Measurements from ENCODE around the gene IRX4. TPM values are rescaled to one million over a fixed set of nuclear protein-coding genes. Genes with fewer than 3 reads are reported as not detected.
A peak's percentile ranks its signal among the peaks of the same experiment; 100 is the strongest.
"Not testable (repeated sequence)": the region's sequence is repeated elsewhere in the genome, so short reads cannot be mapped to it uniquely, and the experiment has no call there.

Gene IRX4
- total RNA-seq, 6 donors from 2014 or later: 1.7 TPM; not detected in 5

DNA sequence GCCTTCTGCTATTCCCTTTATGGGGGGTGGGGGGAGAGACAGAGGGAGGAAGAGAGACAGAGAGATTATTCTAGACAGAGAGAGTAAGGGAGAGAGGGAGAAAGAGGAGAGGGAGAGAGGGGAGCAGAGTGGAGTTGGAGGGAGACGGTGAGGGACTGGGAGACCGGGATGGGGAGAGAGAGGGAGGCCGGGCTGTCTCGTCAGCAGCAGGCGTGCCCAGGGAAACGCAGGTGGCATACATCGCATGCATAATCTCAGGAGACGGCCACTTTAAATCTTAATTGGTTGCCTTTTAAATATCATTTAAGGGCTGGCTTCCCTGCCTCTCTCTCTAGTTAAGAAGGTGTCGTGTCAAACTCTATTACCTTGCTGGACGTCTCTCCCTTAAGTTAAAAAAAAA lies 8.4 kb downstream of the IRX4 start:
- TF ChIP-seq POLR2A (IDR thresholded peaks at IDR 0.05): no peak
- no peak for TF ChIP-seq CTCF (IDR thresholded peaks at IDR 0.05)
- no peak for TF ChIP-seq POLR2AphosphoS5 (IDR thresholded peaks at IDR 0.05)
- no peak for TF ChIP-seq EP300 (IDR thresholded peaks at IDR 0.05)
- peaks cover 2 to 52% (median 28%) of the 10 kb centered on the region in 4 donors for H3K27me3 ChIP-seq

DNA sequence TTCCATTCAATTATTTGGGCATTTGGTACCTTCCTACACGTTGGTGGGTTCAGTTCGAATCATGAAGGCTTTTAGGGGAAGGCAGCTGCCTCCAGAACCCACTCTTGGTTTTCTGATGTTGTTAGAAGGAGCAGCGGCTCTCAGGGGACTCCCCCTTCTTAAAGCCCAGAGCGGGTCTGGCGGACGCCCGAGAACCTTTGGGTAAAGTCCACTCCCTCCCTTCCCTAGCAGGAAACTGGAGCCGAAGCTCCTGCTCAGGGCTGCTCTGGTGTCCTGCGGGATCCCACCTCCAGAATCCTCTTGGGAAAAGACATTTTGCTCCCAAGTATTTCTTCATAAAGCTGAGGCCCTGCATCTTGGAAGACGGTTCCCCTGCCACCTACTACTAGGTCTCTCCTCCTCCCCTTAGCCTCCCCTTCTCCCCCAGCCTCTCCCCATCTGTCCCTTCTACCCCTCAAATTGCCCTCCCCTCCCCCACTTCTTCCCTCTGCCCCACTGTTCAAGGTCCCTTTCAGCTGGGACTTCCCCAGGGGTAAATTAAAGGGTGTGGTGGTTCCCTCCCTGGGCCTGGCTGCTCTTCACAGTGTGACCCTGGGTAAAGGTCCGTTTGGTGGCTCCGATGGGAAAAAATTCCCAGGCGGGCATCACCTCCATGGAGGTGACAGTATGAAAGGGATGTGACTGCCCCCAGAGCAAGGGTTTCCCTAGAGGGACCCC lies 9.3 kb downstream of the IRX4 start:
- no peak for DNase-seq
- 15 to 28% methylated on average over 13 of the region's 13 CpGs for WGBS, 2 donors
- peaks cover 2 to 46% (median 23%) of the 10 kb centered on the region in 4 donors for H3K27me3 ChIP-seq
- H3K27ac ChIP-seq: no peak overlapping the region
- peaks cover 0 to 30% (median 10%) of the 10 kb centered on the region in 4 donors for H3K4me1 ChIP-seq
- no peaks in the 10 kb centered on the region for H3K9me3 ChIP-seq
- ATAC-seq (ENCODE audit: low FRiP score in 2 of 2): no peak
- no peak for TF ChIP-seq POLR2A (IDR thresholded peaks at IDR 0.05)
- no peak for TF ChIP-seq CTCF (IDR thresholded peaks at IDR 0.05)
- no peak for TF ChIP-seq EP300 (IDR thresholded peaks at IDR 0.05)
- no peak for TF ChIP-seq POLR2AphosphoS5 (IDR thresholded peaks at IDR 0.05)
- H3K36me3 ChIP-seq: no peaks in the 10 kb centered on the region
- no peak overlapping the region for H3K4me3 ChIP-seq

More for the DNA sequence above, 8.4 kb downstream of the IRX4 start:
- 9 to 12% methylated on average over 10 of the region's 10 CpGs for WGBS, 2 donors
- Histone ChIP-seq H3K36me3 (no peaks in the 10 kb centered on the region), H3K27ac (no peak overlapping the region), H3K4me1 (peaks cover 0 to 30% (median 10%) of the 10 kb centered on the region in 4 donors), H3K4me3 (no peak overlapping the region), H3K9me3 (no peaks in the 10 kb centered on the region)
- ATAC-seq (ENCODE audit: low FRiP score in 2 of 2): no peak
- DNase-seq: peak in 1 of 2 donors; percentile 15

DNA sequence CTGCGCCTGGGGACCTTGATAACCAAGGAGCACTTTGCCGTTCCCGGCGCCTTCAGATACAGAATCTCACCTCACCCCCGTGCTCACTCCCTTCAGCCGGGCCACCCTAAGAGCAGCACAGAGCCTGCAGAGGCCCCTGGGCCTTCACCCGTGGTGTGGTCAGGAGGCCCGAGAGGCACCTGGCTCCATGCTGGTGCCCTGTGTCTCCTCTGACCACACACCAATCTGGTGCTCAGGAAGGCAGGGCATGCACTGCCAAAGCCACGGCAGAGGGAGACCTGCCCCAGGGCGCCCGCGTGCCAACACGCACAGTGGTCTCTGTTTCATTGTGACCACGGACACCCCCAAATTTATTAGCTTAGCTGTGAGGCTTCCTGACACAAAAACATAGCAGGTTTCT lies 11.3 kb downstream of the IRX4 start:
- WGBS, 2 donors: 76 to 87% methylated on average over 9 to 10 of the region's 14 CpGs
- ATAC-seq (ENCODE audit: low FRiP score in 2 of 2) (no peak), DNase-seq (peak in 1 of 2 donors; percentile 56)
- Histone ChIP-seq H3K4me3 (no peak overlapping the region), H3K4me1 (peaks cover 0 to 19% (median 10%) of the 10 kb centered on the region in 4 donors), H3K27ac (no peak overlapping the region), H3K9me3 (no peaks in the 10 kb centered on the region), H3K36me3 (no peaks in the 10 kb centered on the region), H3K27me3 (peaks cover 0 to 29% (median 13%) of the 10 kb centered on the region in 4 donors)
- TF ChIP-seq EP300 (IDR thresholded peaks at IDR 0.05): no peak

GRCh38 chr5:1870435-1871272 lies 12.1 kb downstream of the IRX4 start:
- not testable (repeated sequence) for ATAC-seq (ENCODE audit: low FRiP score in 2 of 2); H3K4me3 ChIP-seq; DNase-seq; H3K36me3 ChIP-seq; H3K27ac ChIP-seq; H3K9me3 ChIP-seq
- WGBS, 2 donors: 88 to 90% methylated on average over 17 to 21 of the region's 21 CpGs
- Histone ChIP-seq H3K4me1 (peaks cover 0 to 11% (median 4%) of the 10 kb centered on the region in 4 donors), H3K27me3 (peaks cover 0 to 21% (median 12%) of the 10 kb centered on the region in 4 donors)

DNA sequence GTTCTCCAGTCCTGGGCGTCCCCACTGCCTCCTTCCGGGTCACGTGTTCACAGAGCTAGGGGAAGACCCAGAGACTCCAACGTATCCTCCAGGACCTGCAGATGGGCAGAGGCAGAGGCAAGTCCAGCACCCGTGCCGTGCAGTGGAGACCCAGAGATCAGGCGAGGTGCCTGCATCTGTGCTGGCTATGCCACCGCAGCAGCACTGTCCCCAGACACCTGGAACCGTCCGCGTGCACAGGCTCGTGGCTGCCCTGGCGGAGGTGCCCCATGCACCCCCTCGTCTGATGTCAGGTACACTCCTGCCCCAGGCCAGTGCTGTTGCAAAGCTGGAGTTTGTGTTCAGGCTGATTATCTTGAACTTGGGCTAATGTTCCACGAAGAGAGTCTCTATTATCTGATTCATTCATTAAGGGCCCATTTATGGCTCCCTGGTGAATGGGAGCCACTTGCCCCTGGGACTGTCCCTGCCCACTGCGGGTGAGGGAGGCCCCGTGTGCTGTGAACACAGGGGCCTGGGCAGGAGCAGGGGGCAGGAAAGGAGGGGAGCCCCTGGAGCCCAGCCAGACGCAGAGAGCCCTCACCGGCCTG lies 13.7 kb downstream of the IRX4 start:
- DNase-seq: peak in 1 of 2 donors; percentile 69
- TF ChIP-seq CTCF (IDR thresholded peaks at IDR 0.05): no peak
- no peak for TF ChIP-seq POLR2AphosphoS5 (IDR thresholded peaks at IDR 0.05)
- TF ChIP-seq EP300 (IDR thresholded peaks at IDR 0.05): no peak
- TF ChIP-seq POLR2A (IDR thresholded peaks at IDR 0.05): no peak
- no peaks in the 10 kb centered on the region for H3K9me3 ChIP-seq
- H3K4me1 ChIP-seq: no peaks in the 10 kb centered on the region
- H3K27me3 ChIP-seq: peaks cover 0 to 9% (median 2%) of the 10 kb centered on the region in 4 donors
- no peak for ATAC-seq (ENCODE audit: low FRiP score in 2 of 2)
- H3K27ac ChIP-seq: no peak overlapping the region
- 61 to 71% methylated on average over 13 to 19 of the region's 19 CpGs for WGBS, 2 donors
- H3K4me3 ChIP-seq: no peak overlapping the region
- no peaks in the 10 kb centered on the region for H3K36me3 ChIP-seq
